NK-92 (cell line): Measurements from ENCODE around the gene RNF223.
"Not testable (repeated sequence)": the region's sequence is repeated elsewhere in the genome, so short reads cannot be mapped to it uniquely, and the experiment has no call there.

Experiments used
- DNase-seq: peaks from one replicate; lab custom pipeline; 2025; ENCODE audit not compliant: unreplicated experiment; lab: John Stamatoyannopoulos, UW

The RNF223 gene

GRCh38 chr1:1110561-1110971, 36.5 kb upstream of the RNF223 start:
- DNase-seq: no peak

GRCh38 chr1:1109743-1110142, 35.6 kb upstream of the RNF223 start:
- DNase-seq: no peak

- no peak for DNase-seq
Observed at GRCh38 chr1:1106510-1107221, 32.6 kb upstream of the RNF223 start.

- not testable (repeated sequence) for DNase-seq
Observed at GRCh38 chr1:1104152-1104551, 30.0 kb upstream of the RNF223 start.

- DNase-seq: no peak
Observed at GRCh38 chr1:1101503-1101902, 27.4 kb upstream of the RNF223 start.

- DNase-seq: no peak
Observed at GRCh38 chr1:1100296-1100695, 26.2 kb upstream of the RNF223 start.

GRCh38 chr1:1099506-1100183, 25.5 kb upstream of the RNF223 start:
- DNase-seq: no peak

GRCh38 chr1:1098681-1099421, 24.7 kb upstream of the RNF223 start:
- DNase-seq: no peak

GRCh38 chr1:1096136-1096535, 22.0 kb upstream of the RNF223 start:
- not testable (repeated sequence) for DNase-seq

- no peak for DNase-seq
Observed at GRCh38 chr1:1094981-1095380, 20.9 kb upstream of the RNF223 start.

GRCh38 chr1:1093610-1093943, 19.5 kb upstream of the RNF223 start:
- no peak for DNase-seq

- DNase-seq: no peak
Observed at GRCh38 chr1:1092894-1093609, 18.9 kb upstream of the RNF223 start.

- DNase-seq: no peak
Observed at GRCh38 chr1:1092149-1092855, 18.2 kb upstream of the RNF223 start.

GRCh38 chr1:1091344-1092148, 17.4 kb upstream of the RNF223 start:
- DNase-seq: no peak

- no peak for DNase-seq
Observed at GRCh38 chr1:1090424-1091343, 16.6 kb upstream of the RNF223 start.

- no peak for DNase-seq
Observed at GRCh38 chr1:1089731-1090423, 15.8 kb upstream of the RNF223 start.

GRCh38 chr1:1088801-1089680, 14.9 kb upstream of the RNF223 start:
- DNase-seq: no peak
